Panc1 (cell line): Measurements from ENCODE around the gene RNU5D-1.

Source experiments
- CTCF ChIP-seq: fragments of 450-650 bp; IDR thresholded peaks from 2 replicates; pipeline ENCODE4 v1.5.1; 2017; ENCODE audit warnings: mild to moderate bottlenecking
- POLR2AphosphoS5 ChIP-seq: IDR thresholded peaks from 2 replicates; pipeline ENCODE4 v1.6.1; 2012; ENCODE audit warnings: mild to moderate bottlenecking, low read depth, low read length, moderate library complexity
- REST ChIP-seq, 2 experiments: IDR thresholded peaks; 2 replicates each; pipeline ENCODE4 v1.6.1; 2011 to 2012; ENCODE audit warnings: low read depth in 2 of 2, control low read depth in 1 of 2, low read length in 1 of 2, mild to moderate bottlenecking in 1 of 2, moderate library complexity in 1 of 2; ENCODE audit not compliant: insufficient read depth in 1 of 2
- TCF7L2 ChIP-seq: IDR thresholded peaks from 2 replicates; pipeline ENCODE4 v1.6.1; 2011; ENCODE audit warnings: mild to moderate bottlenecking, low read depth, low read length, inconsistent platforms

GRCh38 chr1:44717653-44718052 is 13.3 kb downstream of the RNU5D-1 start:
- TF ChIP-seq CTCF = no peak
- no peak for TF ChIP-seq TCF7L2
- TF ChIP-seq POLR2AphosphoS5 = no peak
- no peak for TF ChIP-seq REST (IDR thresholded peaks at IDR 0.05; ENCODE audit: insufficient read depth in 1 of 2, low read depth in 2 of 2, low read length in 1 of 2)
